DOHH2 (cell line): ENCODE measurements around the gene CACNA2D2.

ENCODE experiments used
- EZH2phosphoT487 ChIP-seq: fragments of 200-600 bp; sonication (generic); IDR thresholded peaks from 2 replicates; pipeline ENCODE4 v1.6.1; 2017; ENCODE audit warnings: borderline replicate concordance, mild to moderate bottlenecking, antibody characterized with exemption, low read length, moderate library complexity, mixed read lengths
- TF ChIP-seq, protein P1 (sequence below): fragments of 200-600 bp; sonication (generic); IDR thresholded peaks from one replicate; pipeline ENCODE4 v1.5.1; 2014; ENCODE audit warnings: antibody characterized with exemption, mild to moderate bottlenecking, low read depth, low read length; ENCODE audit not compliant: poor library complexity, severe bottlenecking

GRCh38 chr3:50364573-50365079 lies 138.8 kb downstream of the CACNA2D2 start:
- TF ChIP-seq, protein P1, sequence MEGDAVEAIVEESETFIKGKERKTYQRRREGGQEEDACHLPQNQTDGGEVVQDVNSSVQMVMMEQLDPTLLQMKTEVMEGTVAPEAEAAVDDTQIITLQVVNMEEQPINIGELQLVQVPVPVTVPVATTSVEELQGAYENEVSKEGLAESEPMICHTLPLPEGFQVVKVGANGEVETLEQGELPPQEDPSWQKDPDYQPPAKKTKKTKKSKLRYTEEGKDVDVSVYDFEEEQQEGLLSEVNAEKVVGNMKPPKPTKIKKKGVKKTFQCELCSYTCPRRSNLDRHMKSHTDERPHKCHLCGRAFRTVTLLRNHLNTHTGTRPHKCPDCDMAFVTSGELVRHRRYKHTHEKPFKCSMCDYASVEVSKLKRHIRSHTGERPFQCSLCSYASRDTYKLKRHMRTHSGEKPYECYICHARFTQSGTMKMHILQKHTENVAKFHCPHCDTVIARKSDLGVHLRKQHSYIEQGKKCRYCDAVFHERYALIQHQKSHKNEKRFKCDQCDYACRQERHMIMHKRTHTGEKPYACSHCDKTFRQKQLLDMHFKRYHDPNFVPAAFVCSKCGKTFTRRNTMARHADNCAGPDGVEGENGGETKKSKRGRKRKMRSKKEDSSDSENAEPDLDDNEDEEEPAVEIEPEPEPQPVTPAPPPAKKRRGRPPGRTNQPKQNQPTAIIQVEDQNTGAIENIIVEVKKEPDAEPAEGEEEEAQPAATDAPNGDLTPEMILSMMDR, result no peak
- no peak for TF ChIP-seq EZH2phosphoT487
